GM12872 (cell line): ENCODE measurements around the gene SIL1.

Experiments
- CTCF ChIP-seq: IDR thresholded peaks from 3 replicates; pipeline ENCODE4 v1.5.1; 2011; ENCODE audit warnings: low read depth, mild to moderate bottlenecking, low read length, moderate library complexity; ENCODE audit not compliant: insufficient read depth

SIL1 gene

DNA sequence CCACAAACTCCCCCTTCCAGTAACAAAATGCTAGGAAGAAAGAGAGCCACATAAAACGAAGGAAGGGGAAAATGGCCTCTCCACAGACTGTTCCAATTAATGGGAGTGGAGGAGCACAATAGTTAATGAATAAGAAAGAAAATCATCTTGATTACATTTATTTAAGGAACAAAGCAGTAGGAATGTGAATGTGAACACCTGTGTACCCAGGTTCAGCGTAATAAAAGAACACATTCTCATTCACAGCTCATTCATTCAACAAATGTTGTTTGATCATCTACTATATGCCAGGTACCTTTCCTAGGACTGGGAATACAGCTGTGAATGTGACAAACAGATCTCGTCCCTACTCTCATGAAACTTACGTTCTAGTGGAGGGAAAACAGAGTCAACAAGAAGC, 35.7 kb downstream of the SIL1 start:
- TF ChIP-seq CTCF, result no peak

- no peak for TF ChIP-seq CTCF
Observed at GRCh38 chr5:139158791-139159190, 39.4 kb downstream of the SIL1 start.

DNA sequence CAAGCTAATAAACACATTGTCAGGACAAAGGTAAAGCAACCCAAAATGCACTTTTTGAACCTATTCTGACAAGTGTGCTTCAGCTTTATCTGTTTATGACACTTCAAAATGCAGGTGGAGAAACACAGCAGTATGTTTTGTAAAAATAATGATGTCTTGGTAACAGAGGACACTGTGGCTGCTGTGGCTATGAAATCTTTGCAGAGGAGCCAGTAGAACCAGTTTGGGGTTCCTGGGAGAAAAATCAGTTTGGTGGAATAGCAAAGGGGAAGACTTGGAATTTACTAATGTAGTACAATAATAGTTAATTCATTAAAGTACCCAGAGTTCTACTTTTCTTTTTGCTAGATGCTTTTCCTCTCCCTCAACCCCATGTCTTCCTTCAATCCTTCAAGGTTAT, 40.6 kb downstream of the SIL1 start:
- no peak for TF ChIP-seq CTCF

- no peak for TF ChIP-seq CTCF
Observed at GRCh38 chr5:139156814-139157213, 41.4 kb downstream of the SIL1 start.

DNA sequence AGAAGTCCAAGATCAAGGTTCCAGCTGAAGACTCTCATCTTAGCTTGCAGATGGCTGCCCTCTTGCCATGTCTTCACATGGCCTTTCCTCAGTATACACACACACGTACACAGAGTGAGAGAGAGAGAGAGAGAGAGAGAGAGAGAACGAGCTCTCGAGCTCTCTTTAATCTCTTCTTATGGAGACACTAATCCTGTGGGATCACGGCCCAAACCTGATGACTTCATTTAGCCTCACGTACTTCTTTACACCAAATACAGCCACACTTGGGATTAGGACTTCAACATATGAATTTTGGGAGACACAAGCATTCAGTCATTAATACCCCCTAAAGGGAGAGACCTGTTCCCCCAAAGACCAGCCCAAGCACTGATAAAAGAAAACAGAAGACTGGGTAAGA, 42.8 kb downstream of the SIL1 start:
- TF ChIP-seq CTCF, result no peak

DNA sequence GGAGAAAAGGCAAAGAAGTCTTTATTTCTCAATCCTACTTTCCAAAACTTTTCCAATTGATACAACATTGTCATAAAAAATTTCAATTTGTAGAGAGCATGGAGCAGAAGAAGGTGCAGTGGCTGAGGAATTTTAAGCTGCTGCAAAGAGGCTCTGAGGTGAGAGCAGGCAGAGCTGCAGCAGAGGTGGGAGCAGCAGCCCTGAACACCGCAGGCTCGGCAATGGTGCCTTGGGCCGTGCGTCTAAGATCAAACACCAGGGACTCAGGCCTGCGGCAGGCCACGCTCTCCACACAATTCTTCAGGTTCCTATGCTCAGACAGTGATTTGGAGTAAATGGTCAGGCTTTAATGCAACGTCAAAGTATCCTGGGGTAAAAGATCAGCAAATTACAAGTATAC, 46.3 kb downstream of the SIL1 start:
- TF ChIP-seq CTCF, result no peak

DNA sequence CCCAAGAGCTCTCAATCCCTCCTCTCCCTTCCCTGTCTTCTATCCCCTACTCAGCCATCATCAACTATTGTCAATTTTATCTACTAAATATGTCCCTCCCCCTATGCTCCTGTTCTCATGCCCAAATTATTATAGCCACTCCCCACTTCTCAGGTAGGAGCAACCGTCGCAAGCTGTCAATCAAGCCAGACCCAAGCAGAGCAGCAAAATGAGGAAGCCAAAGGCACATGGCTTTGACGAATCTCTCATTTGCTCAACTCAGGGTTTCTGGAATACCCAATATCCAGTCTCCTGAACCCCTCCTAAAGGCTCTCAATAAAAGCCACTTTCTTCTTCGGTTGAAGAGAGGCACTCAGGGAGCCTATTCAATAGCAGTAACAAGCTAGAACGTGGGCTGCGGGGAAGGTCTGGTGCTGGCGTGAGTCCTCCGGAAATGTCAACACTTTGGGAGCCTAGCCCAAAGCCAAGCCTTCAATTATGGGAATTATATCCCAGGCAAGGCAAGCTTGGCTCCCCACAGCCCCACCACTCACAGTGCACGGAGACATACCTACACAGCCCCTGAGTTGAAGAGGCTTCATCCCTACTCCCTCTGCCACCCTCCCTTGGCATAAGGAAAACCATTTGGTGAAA, 47.7 kb downstream of the SIL1 start:
- TF ChIP-seq CTCF, result no peak
